NCI-H187 treated with DMSO at 0.1 percent for 48 hours (cell line): ENCODE measurements around the gene USP47.

Source experiments
- DNase-seq: peaks from one replicate; lab custom pipeline; 2025; lab: John Stamatoyannopoulos, UW

Gene USP47

GRCh38 chr11:11867720-11868119 lies 25.9 kb downstream of the USP47 start:
- DNase-seq = no peak

GRCh38 chr11:11871991-11872401 lies 30.2 kb downstream of the USP47 start:
- DNase-seq = no peak

DNA sequence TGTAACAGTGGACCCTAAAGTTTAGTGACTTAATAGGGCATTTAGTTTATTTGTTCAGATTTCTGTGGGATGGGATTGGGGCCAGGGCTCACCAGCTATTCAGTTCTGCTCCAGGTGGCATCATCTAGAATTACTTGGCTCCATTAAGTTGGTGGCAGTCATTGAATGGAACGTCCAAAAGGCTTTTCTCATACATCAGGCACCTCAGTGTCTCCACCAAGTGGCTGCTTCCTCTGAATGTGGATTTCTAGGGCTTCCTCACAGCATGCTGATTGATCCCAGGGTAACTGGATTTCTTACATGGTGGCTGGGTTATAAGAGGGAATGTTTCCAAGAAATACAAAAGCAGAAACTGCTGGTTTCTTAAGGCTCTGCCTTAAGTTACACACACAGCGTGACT lies 34.7 kb downstream of the USP47 start:
- no peak for DNase-seq

DNA sequence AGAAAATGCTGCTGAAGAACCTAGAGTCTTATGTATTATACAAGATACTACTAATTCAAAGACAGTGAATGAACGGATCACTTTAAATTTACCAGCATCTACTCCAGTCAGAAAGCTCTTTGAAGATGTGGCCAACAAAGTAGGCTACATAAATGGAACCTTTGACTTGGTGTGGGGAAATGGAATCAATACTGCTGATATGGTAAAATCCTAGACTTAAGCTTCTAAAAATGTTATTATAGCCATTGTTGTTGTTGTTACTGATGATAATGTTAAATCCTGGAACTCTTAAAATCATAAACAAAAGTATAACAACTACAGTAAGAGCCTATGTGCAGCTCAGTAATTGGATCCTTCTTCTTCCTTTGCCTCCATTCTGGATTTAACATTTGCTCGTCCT lies 38.4 kb downstream of the USP47 start:
- DNase-seq = no peak

DNA sequence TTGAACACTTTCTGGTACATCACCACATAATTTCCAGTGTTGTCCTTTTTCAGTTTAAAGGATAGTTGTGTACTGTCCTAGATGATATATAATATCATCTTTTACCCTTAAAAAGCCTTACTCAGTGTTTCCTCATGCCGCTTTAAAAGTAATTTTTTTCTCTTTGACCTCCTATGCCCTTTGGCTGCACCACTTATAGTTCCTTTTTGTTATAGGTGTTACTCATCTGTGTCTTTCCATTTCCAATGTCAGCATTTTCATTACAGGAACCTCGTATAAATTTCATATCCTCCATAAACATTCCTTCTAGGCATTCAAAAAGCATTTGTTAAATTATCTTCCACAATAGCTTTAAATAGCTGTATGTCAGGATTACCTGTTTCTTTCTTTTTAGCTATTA lies 40.8 kb downstream of the USP47 start:
- DNase-seq = no peak

GRCh38 chr11:11884351-11884750 lies 42.6 kb downstream of the USP47 start:
- DNase-seq = no peak

DNA sequence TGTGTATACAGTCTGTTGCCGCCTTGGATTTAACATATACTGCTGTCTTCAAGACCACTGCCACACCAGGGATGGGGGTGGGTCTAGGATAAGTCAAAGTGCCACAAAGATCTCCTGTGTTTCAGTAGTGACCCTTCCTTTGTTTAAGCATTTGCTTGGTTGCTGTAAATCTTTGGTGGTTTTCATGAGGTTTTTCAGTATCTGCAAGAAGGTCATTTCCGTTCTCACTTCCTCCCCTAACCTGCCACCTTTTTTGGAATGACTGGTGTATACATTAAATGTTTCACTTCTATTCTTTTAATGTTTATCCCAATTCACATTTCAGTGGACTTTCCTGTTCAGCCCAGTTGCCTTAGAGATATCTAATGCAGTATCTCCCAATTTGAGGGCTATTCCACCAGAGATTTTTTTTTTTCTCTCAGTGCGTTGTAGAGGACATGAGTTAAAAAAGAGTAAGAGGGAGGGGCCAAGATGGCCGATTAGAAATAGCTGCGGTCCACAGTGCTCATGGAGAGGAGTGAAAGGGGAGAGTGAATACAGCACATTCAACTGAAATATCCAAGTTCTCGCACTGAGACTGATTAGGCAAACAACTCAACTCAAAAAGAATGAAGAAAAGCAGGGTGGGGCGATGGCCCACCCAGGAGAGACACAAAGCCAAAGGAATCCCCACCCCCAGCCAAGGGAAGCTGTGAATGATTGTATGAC lies 43.2 kb downstream of the USP47 start:
- DNase-seq = no peak

GRCh38 chr11:11894486-11894885 lies 52.7 kb downstream of the USP47 start:
- DNase-seq = no peak

DNA sequence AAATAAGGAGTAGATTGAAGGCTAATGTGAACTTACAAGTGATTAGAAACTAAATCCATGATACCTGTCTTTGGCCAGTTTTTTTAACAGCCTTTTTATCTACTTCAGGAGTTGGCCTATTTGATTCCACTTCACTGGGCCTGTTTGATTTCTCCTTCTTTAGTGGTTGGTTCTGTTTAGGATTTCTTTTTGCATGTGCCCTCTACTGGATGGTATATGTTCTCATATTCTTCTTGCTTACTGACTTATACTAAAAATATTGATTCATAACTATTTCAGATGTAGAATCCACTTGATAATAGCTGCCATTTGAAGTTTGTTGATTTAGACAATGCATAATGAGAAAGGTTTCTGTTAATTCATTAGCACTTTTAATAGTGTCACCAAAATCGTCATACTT lies 53.9 kb downstream of the USP47 start:
- no peak for DNase-seq

- DNase-seq = no peak
Observed at GRCh38 chr11:11898648-11899047, 56.9 kb downstream of the USP47 start.

- no peak for DNase-seq
Observed at GRCh38 chr11:11899401-11899800, 57.6 kb downstream of the USP47 start.

DNA sequence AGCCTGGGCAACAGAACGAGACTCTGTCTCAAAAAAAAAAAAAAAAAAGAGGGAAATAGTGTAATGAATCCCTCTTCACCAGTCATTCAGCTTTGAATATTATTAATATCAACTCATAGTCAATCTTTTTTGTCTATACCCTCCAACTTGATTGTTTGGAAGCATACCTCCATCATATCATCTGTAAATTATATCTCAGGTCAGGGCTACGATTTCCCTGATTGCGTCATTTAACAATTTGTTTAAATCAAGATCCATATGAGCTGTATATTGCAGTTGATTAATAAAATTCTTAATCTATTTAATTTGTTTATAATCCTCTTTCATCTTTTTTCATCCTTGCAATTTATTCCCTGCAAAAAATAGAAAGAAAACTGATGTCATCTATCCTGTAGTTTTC lies 60.2 kb downstream of the USP47 start:
- DNase-seq = no peak

GRCh38 chr11:11909727-11910126 lies 68.0 kb downstream of the USP47 start:
- DNase-seq = no peak

DNA sequence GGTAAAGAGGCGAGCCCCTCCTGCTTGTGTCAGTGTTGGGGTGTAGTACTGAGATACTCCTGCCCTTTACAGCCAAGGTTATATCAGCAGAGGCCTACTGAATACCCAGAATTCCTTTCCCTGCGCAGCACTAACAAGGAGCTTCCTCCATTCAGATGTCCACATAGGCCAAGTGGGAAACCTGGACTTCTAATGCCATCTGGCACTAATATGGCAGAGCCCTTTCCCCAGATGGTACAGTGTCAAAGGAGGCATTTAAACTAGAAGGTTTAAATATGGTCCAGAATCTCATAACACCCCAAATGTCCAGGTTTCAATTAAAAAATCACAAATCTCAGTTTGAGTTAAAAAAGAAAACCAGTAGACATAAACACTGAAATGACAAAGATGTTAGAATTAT lies 68.8 kb downstream of the USP47 start:
- DNase-seq = no peak

GRCh38 chr11:11913395-11913794 lies 71.6 kb downstream of the USP47 start:
- no peak for DNase-seq

GRCh38 chr11:11915625-11916024 lies 73.9 kb downstream of the USP47 start:
- DNase-seq = no peak

DNA sequence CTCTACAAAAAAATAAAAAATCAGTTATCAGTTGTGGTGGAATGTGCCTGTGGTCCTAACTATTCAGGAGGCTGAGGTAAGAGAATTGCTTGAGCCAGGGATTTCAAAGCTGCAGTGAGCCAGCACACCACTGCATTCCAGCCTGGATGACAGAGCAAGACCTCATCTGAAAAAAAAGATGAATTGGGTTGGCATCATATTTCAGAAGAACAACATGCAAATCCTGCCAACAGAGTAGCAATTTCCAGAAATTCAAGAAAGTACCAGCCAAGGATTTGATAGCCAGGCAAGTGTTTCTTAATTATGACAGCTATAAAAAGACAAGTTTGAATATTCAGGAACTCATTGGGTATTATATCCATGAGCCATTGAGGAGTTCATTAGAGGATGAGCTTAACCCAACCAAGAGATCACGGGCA lies 75.2 kb downstream of the USP47 start:
- no peak for DNase-seq

GRCh38 chr11:11923828-11924227 lies 82.1 kb downstream of the USP47 start:
- DNase-seq = no peak

- DNase-seq = no peak
Observed at GRCh38 chr11:11929920-11930319, 88.1 kb downstream of the USP47 start.

DNA sequence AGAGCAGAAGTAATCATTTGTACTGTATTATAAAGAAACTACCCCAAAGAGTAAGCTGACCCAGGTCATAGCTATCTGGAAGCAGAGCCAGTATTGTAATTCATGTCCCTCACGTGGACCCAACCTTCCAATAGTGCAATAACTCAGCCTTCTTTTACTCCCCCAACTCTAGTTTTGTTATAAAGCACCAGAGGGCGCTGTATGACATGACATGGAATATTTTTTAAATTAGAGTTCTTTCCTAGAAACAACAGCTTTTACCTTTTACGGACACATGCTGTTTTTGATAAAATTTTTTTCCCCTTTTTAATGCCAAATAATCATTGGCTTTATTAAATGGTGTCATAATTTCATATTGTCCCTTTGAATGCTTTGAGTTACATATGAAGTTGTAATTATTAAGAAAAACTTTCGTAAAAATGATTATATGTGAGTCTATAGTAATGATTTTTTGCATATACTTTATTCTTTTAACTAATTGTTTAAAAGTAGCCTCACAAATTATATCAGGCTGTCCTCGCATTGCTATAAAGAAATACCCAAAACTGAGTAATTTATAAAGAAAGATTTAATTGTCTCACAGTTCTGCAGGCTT lies 89.8 kb downstream of the USP47 start:
- DNase-seq = no peak

- no peak for DNase-seq
Observed at GRCh38 chr11:11935536-11935935, 93.8 kb downstream of the USP47 start.

GRCh38 chr11:11937433-11937832 lies 95.7 kb downstream of the USP47 start:
- no peak for DNase-seq

GRCh38 chr11:11937957-11938356 lies 96.2 kb downstream of the USP47 start:
- DNase-seq = no peak

DNA sequence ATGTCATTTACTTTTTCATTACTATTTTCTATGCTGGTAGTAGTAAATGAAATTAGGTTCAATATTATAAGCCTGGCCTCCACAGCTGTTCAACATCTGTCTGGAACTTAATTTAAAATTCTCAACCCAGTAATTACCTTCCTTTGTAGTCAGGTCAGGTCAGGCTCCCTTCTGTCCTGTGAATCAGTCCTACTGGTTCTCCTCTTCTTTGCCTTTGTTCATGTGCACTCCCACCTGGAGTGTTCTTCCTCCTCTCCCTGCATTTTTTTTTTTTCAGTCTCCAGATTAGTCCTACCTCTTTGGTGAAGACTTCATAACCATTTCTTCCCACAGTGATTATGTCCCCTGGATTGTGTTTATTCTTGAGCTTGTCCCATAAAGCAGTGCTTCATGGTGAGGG lies 98.8 kb downstream of the USP47 start:
- no peak for DNase-seq
